DMS79 treated with DMSO at 0.1 percent for 48 hours (cell line): ENCODE measurements around the gene CAMTA1.

Experiments used
- DNase-seq: peaks from one replicate; lab custom pipeline; 2025; lab: John Stamatoyannopoulos, UW

Gene CAMTA1

GRCh38 chr1:7387053-7387927 is 602.0 kb downstream of the CAMTA1 start:
- peak; percentile 52 for DNase-seq

- DNase-seq, result no peak
Observed at GRCh38 chr1:7388141-7388487, 602.9 kb downstream of the CAMTA1 start.

GRCh38 chr1:7388488-7389185 is 603.4 kb downstream of the CAMTA1 start:
- DNase-seq, result peak; percentile 63

- DNase-seq, result peak; percentile 79
Observed at GRCh38 chr1:7389201-7389905, 604.1 kb downstream of the CAMTA1 start.

GRCh38 chr1:7389906-7390603 is 604.8 kb downstream of the CAMTA1 start:
- no peak for DNase-seq

GRCh38 chr1:7390604-7391000 is 605.3 kb downstream of the CAMTA1 start:
- no peak for DNase-seq

GRCh38 chr1:7393136-7393535 is 607.9 kb downstream of the CAMTA1 start:
- no peak for DNase-seq

GRCh38 chr1:7395251-7395650 is 610.0 kb downstream of the CAMTA1 start:
- DNase-seq, result no peak

- no peak for DNase-seq
Observed at GRCh38 chr1:7398982-7399381, 613.7 kb downstream of the CAMTA1 start.

- DNase-seq, result no peak
Observed at GRCh38 chr1:7399514-7400125, 614.4 kb downstream of the CAMTA1 start.

- no peak for DNase-seq
Observed at GRCh38 chr1:7400566-7400965, 615.3 kb downstream of the CAMTA1 start.

GRCh38 chr1:7401814-7402547 is 616.7 kb downstream of the CAMTA1 start:
- DNase-seq, result peak; percentile 12

GRCh38 chr1:7402548-7402850 is 617.2 kb downstream of the CAMTA1 start:
- DNase-seq, result no peak

- no peak for DNase-seq
Observed at GRCh38 chr1:7403265-7404045, 618.2 kb downstream of the CAMTA1 start.

GRCh38 chr1:7404046-7404742 is 618.9 kb downstream of the CAMTA1 start:
- DNase-seq, result no peak

- DNase-seq, result no peak
Observed at GRCh38 chr1:7405844-7406500, 620.7 kb downstream of the CAMTA1 start.

GRCh38 chr1:7406641-7407543 is 621.6 kb downstream of the CAMTA1 start:
- DNase-seq, result no peak

- DNase-seq, result no peak
Observed at GRCh38 chr1:7407544-7407895, 622.3 kb downstream of the CAMTA1 start.
